Stimulated activated naive CD8-positive, alpha-beta T cell treated with anti-CD3 and anti-CD28 coated beads, Interleukin-15, amount 100 ng/mL, for 72 hours (primary cell): ENCODE results near the gene CTAGE4.
"Not testable (repeated sequence)": the region's sequence is repeated elsewhere in the genome, so short reads cannot be mapped to it uniquely, and the experiment has no call there.

Experiments used
- ATAC-seq: fragments of 150-1000 bp; cut with Tn5 transposase; 2 replicates; pipeline ENCODE4 v1.10.0; 2021; ENCODE audit warnings: mild to moderate bottlenecking, moderate library complexity
- DNase-seq, 2 donors: peaks; one replicate each; pipeline ENCODE4 v3.0.0; 2021 to 2022
- H3K27ac Mint-ChIP-seq, 2 donors: one replicate each; pipeline ENCODE4 v1.8.0; 2022; ENCODE audit warnings: mild to moderate bottlenecking in 2 of 2, mixed read lengths in 2 of 2, moderate library complexity in 2 of 2
- H3K27me3 Mint-ChIP-seq: one replicate; pipeline ENCODE4 v1.8.0; 2022; ENCODE audit warnings: mixed read lengths
- H3K4me1 Mint-ChIP-seq: one replicate; pipeline ENCODE4 v1.8.0; 2022; ENCODE audit warnings: mild to moderate bottlenecking, mixed read lengths
- H3K4me3 Mint-ChIP-seq, 2 donors: one replicate each; pipeline ENCODE4 v1.8.0; 2022; ENCODE audit warnings: mild to moderate bottlenecking in 2 of 2, mixed read lengths in 2 of 2, moderate library complexity in 1 of 2
- H3K9me3 Mint-ChIP-seq, 2 donors: one replicate each; pipeline ENCODE4 v1.8.0; 2022; ENCODE audit warnings: mixed read lengths in 2 of 2

CTAGE4 gene

DNA sequence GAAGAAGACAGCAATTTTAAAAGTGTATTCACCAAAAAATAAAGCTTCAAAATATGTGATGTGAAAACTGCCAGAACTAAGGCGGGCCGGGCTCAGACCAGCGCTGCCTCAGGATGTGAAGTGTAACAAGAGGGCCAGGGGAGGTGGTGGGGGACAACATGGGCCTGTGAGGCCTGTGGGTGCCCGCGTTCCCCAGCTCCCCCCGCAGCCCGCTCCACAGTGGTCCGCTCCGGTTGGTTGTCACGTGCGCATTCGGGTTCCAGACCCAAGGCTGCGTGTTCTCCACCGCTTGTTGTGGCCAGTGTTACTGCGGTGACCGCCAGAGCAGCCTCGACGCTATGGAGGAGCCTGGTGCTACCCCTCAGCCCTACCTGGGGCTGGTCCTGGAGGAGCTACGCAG is at the start of gene CTAGE4:
Gene CTAGE4 (plus strand): TSS at position 301 of the 400 bp plus-strand sequence. CDS start 38 bp downstream, at position 339.
- ATAC-seq, DNase-seq, H3K4me3 Mint-ChIP-seq, H3K27me3 Mint-ChIP-seq, H3K4me1 Mint-ChIP-seq, H3K9me3 Mint-ChIP-seq, H3K27ac Mint-ChIP-seq: not testable (repeated sequence)

- Mint-ChIP-seq H3K27ac (no peak overlapping the region), H3K4me3 (no peak overlapping the region), H3K27me3 (no peaks in the 10 kb centered on the region), H3K4me1 (no peaks in the 10 kb centered on the region), H3K9me3 (no peaks in the 10 kb centered on the region)
- no peak for ATAC-seq
- DNase-seq: no peak
Measured at GRCh38 chr7:144134116-144134515, 49.1 kb upstream of the CTAGE4 start.

- ATAC-seq (no peak), DNase-seq (no peak)
- Mint-ChIP-seq H3K27ac (no peak overlapping the region), H3K27me3 (no peaks in the 10 kb centered on the region), H3K4me1 (no peaks in the 10 kb centered on the region), H3K4me3 (no peak overlapping the region), H3K9me3 (no peaks in the 10 kb centered on the region)
Measured at GRCh38 chr7:144137501-144137900, 45.8 kb upstream of the CTAGE4 start.

DNA sequence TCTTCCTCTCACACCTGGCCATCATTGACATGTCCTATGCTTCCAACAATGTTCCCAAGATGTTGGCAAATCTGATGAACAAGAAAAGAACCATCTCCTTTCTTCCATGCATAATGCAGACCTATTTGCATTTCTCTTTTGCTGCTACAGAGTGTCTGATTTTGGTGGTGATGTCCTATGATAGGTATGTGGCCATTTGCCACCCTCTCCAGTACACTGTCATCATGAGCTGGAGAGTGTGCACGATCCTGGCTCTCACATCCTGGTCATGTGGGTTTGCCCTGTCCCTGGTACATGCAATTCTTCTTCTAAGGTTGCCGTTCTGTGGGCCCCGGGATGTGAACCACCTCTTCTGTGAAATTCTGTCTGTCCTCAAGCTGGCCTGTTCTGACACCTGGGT is 41.1 kb upstream of the CTAGE4 start:
- Mint-ChIP-seq H3K4me3 (no peak overlapping the region), H3K27ac (no peak overlapping the region), H3K27me3 (no peaks in the 10 kb centered on the region), H3K4me1 (no peaks in the 10 kb centered on the region), H3K9me3 (peaks cover 4 to 10% of the 10 kb centered on the region in 2 donors)
- no peak for ATAC-seq
- no peak for DNase-seq

DNA sequence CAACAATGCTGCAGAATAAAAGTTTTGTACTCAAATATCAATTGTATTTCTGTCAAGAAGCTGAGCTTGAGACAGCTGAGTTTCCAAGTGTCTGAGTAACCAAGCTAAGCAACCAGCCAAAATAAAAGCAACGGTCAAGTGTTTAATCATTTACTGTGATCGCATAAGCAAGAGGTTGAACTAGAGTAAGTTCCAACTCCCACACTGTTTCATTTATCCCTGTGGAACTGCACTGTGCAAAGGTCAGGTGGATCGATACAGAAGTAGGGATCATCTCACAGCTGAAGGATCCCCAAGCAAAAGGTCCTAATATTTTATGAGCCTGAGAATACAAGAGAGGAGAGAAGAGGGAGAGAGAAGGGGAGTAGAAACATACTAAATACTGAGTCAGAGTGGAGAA is 38.8 kb upstream of the CTAGE4 start:
- no peak for ATAC-seq
- no peaks in the 10 kb centered on the region for H3K27me3 Mint-ChIP-seq
- H3K4me1 Mint-ChIP-seq: no peaks in the 10 kb centered on the region
- no peak overlapping the region for H3K27ac Mint-ChIP-seq
- no peak for DNase-seq
- H3K9me3 Mint-ChIP-seq: peaks cover 25 to 26% of the 10 kb centered on the region in 2 donors
- no peak overlapping the region for H3K4me3 Mint-ChIP-seq

GRCh38 chr7:144148224-144148827 is 34.9 kb upstream of the CTAGE4 start:
- H3K27me3 Mint-ChIP-seq: no peaks in the 10 kb centered on the region
- no peak overlapping the region for H3K27ac Mint-ChIP-seq
- H3K4me1 Mint-ChIP-seq: no peaks in the 10 kb centered on the region
- no peak for DNase-seq
- no peak overlapping the region for H3K4me3 Mint-ChIP-seq
- no peak for ATAC-seq
- peaks cover 25 to 42% of the 10 kb centered on the region in 2 donors for H3K9me3 Mint-ChIP-seq

- Mint-ChIP-seq H3K9me3 (no peaks in the 10 kb centered on the region), H3K4me1 (no peaks in the 10 kb centered on the region), H3K4me3 (no peak overlapping the region), H3K27me3 (peaks cover 26% of the 10 kb centered on the region), H3K27ac (no peak overlapping the region)
- ATAC-seq: no peak
- DNase-seq: no peak
Measured at GRCh38 chr7:144158861-144159260, 24.4 kb upstream of the CTAGE4 start.

- Mint-ChIP-seq H3K4me1 (no peaks in the 10 kb centered on the region), H3K9me3 (peaks cover 3 to 4% of the 10 kb centered on the region in 2 donors), H3K27me3 (peaks cover 22% of the 10 kb centered on the region), H3K4me3 (no peak overlapping the region), H3K27ac (no peak overlapping the region)
- ATAC-seq (no peak), DNase-seq (no peak)
Measured at GRCh38 chr7:144164784-144165183, 18.5 kb upstream of the CTAGE4 start.

DNA sequence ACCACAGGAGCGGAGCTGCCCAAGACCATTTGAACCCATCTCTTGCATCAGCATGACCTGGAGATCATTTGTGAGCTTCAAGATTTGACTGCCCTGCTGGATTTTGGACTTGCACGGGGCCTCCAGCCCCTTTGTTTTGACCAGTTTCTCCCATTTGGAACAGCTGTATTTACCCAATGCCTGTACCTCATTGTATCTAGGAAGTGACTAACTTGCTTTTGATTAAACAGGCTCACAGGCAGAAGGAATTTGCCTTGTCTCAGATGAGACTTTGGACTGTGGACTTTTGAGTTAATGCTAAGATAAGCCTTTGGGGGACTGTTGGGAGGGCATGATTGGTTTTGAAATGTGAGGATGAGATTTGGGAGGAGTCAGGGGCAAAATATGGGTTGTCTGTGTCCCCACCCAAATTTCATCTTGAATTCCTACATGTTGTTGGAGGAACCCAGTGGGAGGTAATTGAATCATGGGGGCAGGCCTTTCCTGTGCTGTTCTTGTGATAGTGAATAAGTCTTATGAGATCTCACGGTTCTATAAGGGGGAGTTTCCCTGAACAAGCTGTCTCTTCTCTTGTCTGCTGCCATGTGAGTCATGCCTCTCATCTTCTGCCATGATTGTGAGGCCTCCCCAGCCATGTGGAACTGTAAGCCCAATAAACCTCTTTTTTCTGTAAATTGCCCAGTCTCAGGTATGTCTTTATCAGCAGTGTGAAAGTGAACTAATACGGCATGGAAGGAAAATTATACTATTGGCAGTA is 11.5 kb upstream of the CTAGE4 start:
- not testable (repeated sequence) for H3K4me1 Mint-ChIP-seq, DNase-seq, H3K27ac Mint-ChIP-seq, ATAC-seq, H3K4me3 Mint-ChIP-seq
- peaks cover 15 to 17% of the 10 kb centered on the region in 2 donors for H3K9me3 Mint-ChIP-seq
- peaks cover 12% of the 10 kb centered on the region for H3K27me3 Mint-ChIP-seq

- peaks cover 13 to 15% of the 10 kb centered on the region in 2 donors for H3K9me3 Mint-ChIP-seq
- no peak overlapping the region for H3K4me3 Mint-ChIP-seq
- H3K27me3 Mint-ChIP-seq: peaks cover 17% of the 10 kb centered on the region
- no peaks in the 10 kb centered on the region for H3K4me1 Mint-ChIP-seq
- DNase-seq (no peak), ATAC-seq (no peak)
- H3K27ac Mint-ChIP-seq: no peak overlapping the region
Measured at GRCh38 chr7:144174613-144175012, 8.7 kb upstream of the CTAGE4 start.

DNA sequence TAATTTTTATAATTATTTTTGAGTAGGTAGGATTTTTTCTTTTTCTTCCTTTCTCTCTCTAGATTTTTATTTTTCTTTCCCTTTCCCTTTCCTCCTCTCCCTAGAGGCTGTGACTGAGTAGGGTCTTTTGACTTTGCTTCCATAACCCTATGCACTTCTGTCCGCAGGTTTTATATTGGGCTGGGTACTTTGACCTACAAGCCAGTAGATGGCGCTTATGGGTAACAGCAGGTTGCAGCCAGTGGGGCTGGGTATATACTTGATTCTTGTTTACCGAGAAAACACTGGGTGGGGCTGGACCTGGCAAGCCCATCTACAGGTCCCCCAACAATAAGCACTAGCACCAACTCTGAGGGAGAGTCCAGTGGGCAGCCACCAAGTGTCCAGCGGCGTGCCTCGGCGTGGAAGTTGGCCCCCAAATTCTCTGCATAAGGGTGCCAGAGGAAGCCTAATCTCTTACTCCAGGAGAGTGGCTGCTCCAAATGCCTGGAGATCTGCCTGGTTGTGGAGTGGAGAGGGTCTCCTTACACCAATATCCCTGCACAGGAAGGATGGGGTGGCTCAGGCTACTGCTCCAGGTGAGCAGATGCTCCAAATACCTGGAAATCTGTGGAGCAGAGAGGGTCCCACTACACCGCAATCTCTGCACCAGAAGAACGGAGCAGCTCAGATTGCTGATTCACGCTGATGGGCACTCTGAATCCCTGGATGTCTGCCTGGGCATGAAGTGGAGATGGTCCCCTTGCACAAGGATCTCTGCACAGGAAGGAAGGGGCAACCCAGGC is 4.7 kb upstream of the CTAGE4 start:
- H3K27ac Mint-ChIP-seq, H3K4me3 Mint-ChIP-seq, H3K4me1 Mint-ChIP-seq, H3K9me3 Mint-ChIP-seq: not testable (repeated sequence)
- DNase-seq: peak; percentile 23 to 25
- peak; percentile 93 for ATAC-seq
- peaks cover 17% of the 10 kb centered on the region for H3K27me3 Mint-ChIP-seq

- not testable (repeated sequence) for H3K4me3 Mint-ChIP-seq, H3K27ac Mint-ChIP-seq, ATAC-seq, H3K9me3 Mint-ChIP-seq, DNase-seq, H3K4me1 Mint-ChIP-seq
- peaks cover 17% of the 10 kb centered on the region for H3K27me3 Mint-ChIP-seq
Measured at GRCh38 chr7:144179165-144179479, 4.1 kb upstream of the CTAGE4 start.

GRCh38 chr7:144187848-144188247 is 4.6 kb downstream of the CTAGE4 start:
- not testable (repeated sequence) for H3K4me3 Mint-ChIP-seq, H3K27ac Mint-ChIP-seq, H3K4me1 Mint-ChIP-seq, H3K27me3 Mint-ChIP-seq, DNase-seq, H3K9me3 Mint-ChIP-seq
- ATAC-seq: peak; percentile 31

DNA sequence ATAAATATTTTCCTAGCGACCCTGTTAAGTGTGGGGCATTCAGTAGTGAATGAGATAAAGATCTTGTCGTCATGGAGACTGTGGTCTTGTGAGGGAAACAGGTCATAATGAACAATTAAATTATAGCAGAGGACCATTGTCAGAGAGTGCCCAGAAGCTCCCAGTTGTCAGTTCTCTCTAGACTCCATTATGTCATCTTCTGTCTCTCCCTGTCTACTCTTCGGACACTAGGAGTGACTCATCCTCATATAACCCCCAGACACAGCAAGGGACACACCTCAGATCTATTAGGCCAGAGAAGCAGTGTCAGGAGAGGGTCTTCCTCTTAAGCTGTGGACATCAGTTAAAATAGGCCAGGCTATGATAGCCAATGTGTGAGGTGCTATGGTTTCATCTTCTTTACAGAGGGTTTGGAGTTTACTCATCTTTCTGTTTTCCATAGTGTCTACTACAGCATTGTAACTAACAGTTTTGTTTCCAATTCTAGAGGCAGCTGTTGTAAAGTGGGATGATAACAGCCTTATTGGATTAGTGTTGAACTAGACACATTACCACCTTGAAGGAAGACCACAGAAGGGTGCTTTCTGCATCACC is 5.4 kb downstream of the CTAGE4 start:
- H3K4me1 Mint-ChIP-seq, H3K27me3 Mint-ChIP-seq, DNase-seq, H3K4me3 Mint-ChIP-seq, H3K27ac Mint-ChIP-seq, H3K9me3 Mint-ChIP-seq: not testable (repeated sequence)
- ATAC-seq: peak; percentile 41

GRCh38 chr7:144193782-144194181 is 10.5 kb downstream of the CTAGE4 start:
- not testable (repeated sequence) for H3K4me3 Mint-ChIP-seq, H3K4me1 Mint-ChIP-seq, H3K9me3 Mint-ChIP-seq, DNase-seq, H3K27ac Mint-ChIP-seq, H3K27me3 Mint-ChIP-seq
- peak; percentile 5 for ATAC-seq

DNA sequence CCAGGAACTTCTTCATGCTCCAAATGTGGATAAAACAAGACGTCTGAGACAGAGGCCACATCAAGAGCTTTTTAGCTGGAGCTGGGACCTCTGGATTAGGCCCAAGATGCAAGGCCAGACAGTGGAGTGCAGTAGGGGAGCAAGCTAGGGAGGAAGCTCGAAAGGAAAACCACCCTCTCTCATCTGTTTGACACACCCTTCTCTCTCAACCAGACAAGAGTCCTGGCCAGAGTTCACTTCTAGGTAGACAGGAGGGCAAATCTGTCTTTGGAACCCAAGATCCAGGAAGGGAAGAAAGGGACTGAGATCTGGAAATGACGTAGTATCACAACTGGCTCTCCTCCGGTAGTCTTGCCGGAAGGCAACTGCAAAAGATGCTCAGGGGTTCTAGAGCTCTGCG is 11.2 kb downstream of the CTAGE4 start:
- not testable (repeated sequence) for H3K9me3 Mint-ChIP-seq, H3K4me3 Mint-ChIP-seq, ATAC-seq

More for the DNA sequence above, 11.2 kb downstream of the CTAGE4 start:
- DNase-seq, H3K4me1 Mint-ChIP-seq, H3K27me3 Mint-ChIP-seq, H3K27ac Mint-ChIP-seq: not testable (repeated sequence)
